Neural cell (in vitro differentiated cells): ENCODE measurements around the gene C17orf113.

Source experiments
- EP300 ChIP-seq: fragments of 450-650 bp; conservative IDR thresholded peaks from 2 replicates; pipeline ENCODE4 v1.6.1; 2014; ENCODE audit warnings: antibody characterized with exemption, mild to moderate bottlenecking, moderate library complexity; ENCODE audit not compliant: poor library complexity, severe bottlenecking
- EZH2 ChIP-seq: fragments of 200-600, 300-800 bp; shearing (Covaris generic), sonication (generic); IDR thresholded peaks from 2 replicates; pipeline ENCODE4 v1.6.1; 2014; ENCODE audit warnings: antibody characterized with exemption, low read length, borderline replicate concordance, mild to moderate bottlenecking; ENCODE audit not compliant: insufficient read depth, poor library complexity, severe bottlenecking
- POLR2AphosphoS5 ChIP-seq: IDR thresholded peaks from 2 replicates; pipeline ENCODE4 v1.6.1; 2012
- RAD21 ChIP-seq: fragments of 450-650 bp; conservative IDR thresholded peaks from 2 replicates; pipeline ENCODE4 v1.6.1; 2014; ENCODE audit warnings: antibody characterized with exemption, mild to moderate bottlenecking, moderate library complexity
- SMC3 ChIP-seq: fragments of 450-650 bp; conservative IDR thresholded peaks from 2 replicates; pipeline ENCODE4 v1.6.1; 2014; ENCODE audit warnings: antibody characterized with exemption, mild to moderate bottlenecking, moderate library complexity; ENCODE audit not compliant: poor library complexity
- TAF1 ChIP-seq: IDR thresholded peaks from 2 replicates; pipeline ENCODE4 v1.6.1; 2012; ENCODE audit warnings: low read depth
- TF ChIP-seq, protein P1 (sequence below): fragments of 450-650 bp; IDR thresholded peaks from 2 replicates; pipeline ENCODE4 v1.5.1; 2014; ENCODE audit warnings: antibody characterized with exemption, mild to moderate bottlenecking, moderate library complexity; ENCODE audit not compliant: poor library complexity, severe bottlenecking

DNA sequence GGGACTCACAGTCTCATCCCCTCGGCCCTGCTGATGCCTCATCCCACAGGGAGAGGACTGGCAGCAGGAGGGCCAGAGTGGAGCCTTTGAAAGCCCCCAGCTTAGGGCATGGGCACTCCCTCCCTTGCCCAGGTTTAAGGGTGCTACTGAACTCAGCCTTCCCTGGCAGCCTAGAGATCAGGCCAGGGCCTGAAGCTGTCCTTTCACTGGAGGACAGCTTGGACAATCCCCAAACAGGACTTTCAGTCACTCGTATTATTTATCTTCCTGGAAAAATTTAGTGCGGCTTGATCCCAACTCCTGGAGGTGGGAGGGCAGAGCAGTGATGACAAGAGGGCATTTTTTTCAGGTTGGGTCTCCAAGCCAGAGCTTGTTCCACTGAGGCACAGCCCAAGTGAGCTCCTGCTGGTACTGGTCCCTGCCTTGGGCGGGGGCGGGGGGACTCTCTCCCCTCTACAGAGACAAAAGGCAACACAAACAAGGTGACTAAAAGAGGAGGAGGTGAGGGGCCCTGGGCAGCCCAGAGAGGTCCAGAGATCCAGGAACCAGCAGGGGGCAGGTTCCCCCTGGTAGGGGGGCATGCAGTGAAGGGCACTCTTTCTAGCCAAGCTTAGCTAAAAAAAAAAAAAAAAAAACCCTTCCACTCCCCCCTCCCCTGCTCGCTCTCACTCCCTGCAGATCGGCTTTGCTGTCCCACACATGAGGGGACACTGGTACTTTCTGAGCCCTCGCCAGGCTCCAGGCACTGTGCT lies 46.1 kb upstream of the C17orf113 start:
- TF ChIP-seq POLR2AphosphoS5 (no peak), EZH2 (no peak), RAD21 (no peak), EP300 (no peak), SMC3 (no peak), TAF1 (no peak)
- TF ChIP-seq, protein P1, sequence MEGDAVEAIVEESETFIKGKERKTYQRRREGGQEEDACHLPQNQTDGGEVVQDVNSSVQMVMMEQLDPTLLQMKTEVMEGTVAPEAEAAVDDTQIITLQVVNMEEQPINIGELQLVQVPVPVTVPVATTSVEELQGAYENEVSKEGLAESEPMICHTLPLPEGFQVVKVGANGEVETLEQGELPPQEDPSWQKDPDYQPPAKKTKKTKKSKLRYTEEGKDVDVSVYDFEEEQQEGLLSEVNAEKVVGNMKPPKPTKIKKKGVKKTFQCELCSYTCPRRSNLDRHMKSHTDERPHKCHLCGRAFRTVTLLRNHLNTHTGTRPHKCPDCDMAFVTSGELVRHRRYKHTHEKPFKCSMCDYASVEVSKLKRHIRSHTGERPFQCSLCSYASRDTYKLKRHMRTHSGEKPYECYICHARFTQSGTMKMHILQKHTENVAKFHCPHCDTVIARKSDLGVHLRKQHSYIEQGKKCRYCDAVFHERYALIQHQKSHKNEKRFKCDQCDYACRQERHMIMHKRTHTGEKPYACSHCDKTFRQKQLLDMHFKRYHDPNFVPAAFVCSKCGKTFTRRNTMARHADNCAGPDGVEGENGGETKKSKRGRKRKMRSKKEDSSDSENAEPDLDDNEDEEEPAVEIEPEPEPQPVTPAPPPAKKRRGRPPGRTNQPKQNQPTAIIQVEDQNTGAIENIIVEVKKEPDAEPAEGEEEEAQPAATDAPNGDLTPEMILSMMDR = no peak
